ENCODE results near the gene DPP3. TPM values are rescaled to one million over a fixed set of nuclear protein-coding genes. Genes with fewer than 3 reads are reported as not detected.

Gene DPP3
- polyA plus RNA-seq, 2 of the 4 experiments (the other 2 are of a cell fraction), result 52.2 to 70.5 TPM

GRCh38 chr11:66529069-66529468 lies 48.8 kb downstream of the DPP3 start:
- 87% methylated on average over 9 of the region's 10 CpGs for WGBS (ENCODE audit: missing lambda C conversion rate)
- Histone ChIP-seq H3K9me3 (no peaks in the 10 kb centered on the region), H3K4me3 (no peak overlapping the region), H3K4me2 (no peak overlapping the region), H3K4me1 (no peaks in the 10 kb centered on the region), H3K27ac (no peak overlapping the region)
- FAIRE-seq (no peak), DNase-seq (ENCODE audit: low read depth in 1 of 2, low spot score in 1 of 2) (no peak), ATAC-seq (no peak; a peak in 1 of 6 replicates)
- ChIA-PET CTCF (interaction anchor here (1.4 kb wide), 1 partner anchor 14 kb away, joined by 4 read pairs; no protein-coding TSS in a partner anchor), POLR2A (no interaction called here)
- TF ChIP-seq MAZ (IDR thresholded peaks at IDR 0.05; ENCODE audit: borderline replicate concordance, low read depth, low read length) (no peak), HES2 (IDR thresholded peaks at IDR 0.05) (no peak), POLR2AphosphoS2 (conservative IDR thresholded peaks at IDR 0.05; ENCODE audit: low read length) (no peak), HOXB13 (CRISPR knock-in tag; IDR thresholded peaks at IDR 0.05; ENCODE audit: low read depth) (no peak), RCOR1 (IDR thresholded peaks at IDR 0.05; ENCODE audit: low read depth, low read length) (no peak)

DNA sequence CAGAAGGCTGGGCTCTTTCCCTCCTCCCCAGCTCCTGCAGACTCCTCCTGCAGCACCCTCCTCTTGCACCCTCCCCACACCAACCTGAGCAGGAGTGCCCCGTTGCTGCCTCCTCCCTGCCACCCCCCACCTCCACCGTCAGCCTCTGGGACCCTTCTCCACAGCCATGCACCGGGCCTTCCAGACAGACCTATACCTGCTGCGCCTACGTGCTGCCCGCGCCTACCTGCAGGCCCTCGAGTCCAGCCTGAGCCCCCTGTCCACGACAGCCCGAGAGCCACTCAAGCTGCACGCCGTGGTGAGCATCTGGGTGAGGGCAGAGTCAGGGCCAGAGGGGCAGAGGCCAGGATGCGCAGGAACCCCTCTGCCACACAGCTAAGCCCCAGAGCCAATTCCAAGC lies 49.4 kb downstream of the DPP3 start:
- Histone ChIP-seq H3K27ac (no peak overlapping the region), H3K4me3 (no peak overlapping the region), H3K9me3 (no peaks in the 10 kb centered on the region), H3K4me2 (no peak overlapping the region), H3K4me1 (no peaks in the 10 kb centered on the region)
- POLR2A ChIA-PET, result interaction anchor here (1.1 kb wide), 1 partner anchor 17 kb away, joined by 3 read pairs; the partner anchor contains the start of genes ACTN3 and ZDHHC24
- no peak for DNase-seq (ENCODE audit: low read depth in 1 of 2, low spot score in 1 of 2)
- CTCF ChIA-PET, result interaction anchor here (0.9 to 1.4 kb wide), 4 partner anchors 13 to 63 kb away, joined by 4 to 5 read pairs (median 4); partner anchors contain the start of genes CCDC87 and CCS
- WGBS (ENCODE audit: missing lambda C conversion rate), result 91% methylated on average over 8 of the region's 13 CpGs
- no peak for FAIRE-seq
- TF ChIP-seq MAX (IDR thresholded peaks at IDR 0.05), result no peak
- TF ChIP-seq, protein P1, sequence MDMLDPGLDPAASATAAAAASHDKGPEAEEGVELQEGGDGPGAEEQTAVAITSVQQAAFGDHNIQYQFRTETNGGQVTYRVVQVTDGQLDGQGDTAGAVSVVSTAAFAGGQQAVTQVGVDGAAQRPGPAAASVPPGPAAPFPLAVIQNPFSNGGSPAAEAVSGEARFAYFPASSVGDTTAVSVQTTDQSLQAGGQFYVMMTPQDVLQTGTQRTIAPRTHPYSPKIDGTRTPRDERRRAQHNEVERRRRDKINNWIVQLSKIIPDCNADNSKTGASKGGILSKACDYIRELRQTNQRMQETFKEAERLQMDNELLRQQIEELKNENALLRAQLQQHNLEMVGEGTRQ (IDR thresholded peaks at IDR 0.05), result no peak
- TF ChIP-seq ZNF302 (CRISPR knock-in tag; IDR thresholded peaks at IDR 0.05), result no peak
- TF ChIP-seq CHD2 (IDR thresholded peaks at IDR 0.05; ENCODE audit: low read length, partially characterized antibody), result no peak
- TF ChIP-seq EP300 (IDR thresholded peaks at IDR 0.05), result no peak
- TF ChIP-seq HOXA7 (CRISPR knock-in tag; IDR thresholded peaks at IDR 0.05), result no peak
- TF ChIP-seq, protein P2, sequence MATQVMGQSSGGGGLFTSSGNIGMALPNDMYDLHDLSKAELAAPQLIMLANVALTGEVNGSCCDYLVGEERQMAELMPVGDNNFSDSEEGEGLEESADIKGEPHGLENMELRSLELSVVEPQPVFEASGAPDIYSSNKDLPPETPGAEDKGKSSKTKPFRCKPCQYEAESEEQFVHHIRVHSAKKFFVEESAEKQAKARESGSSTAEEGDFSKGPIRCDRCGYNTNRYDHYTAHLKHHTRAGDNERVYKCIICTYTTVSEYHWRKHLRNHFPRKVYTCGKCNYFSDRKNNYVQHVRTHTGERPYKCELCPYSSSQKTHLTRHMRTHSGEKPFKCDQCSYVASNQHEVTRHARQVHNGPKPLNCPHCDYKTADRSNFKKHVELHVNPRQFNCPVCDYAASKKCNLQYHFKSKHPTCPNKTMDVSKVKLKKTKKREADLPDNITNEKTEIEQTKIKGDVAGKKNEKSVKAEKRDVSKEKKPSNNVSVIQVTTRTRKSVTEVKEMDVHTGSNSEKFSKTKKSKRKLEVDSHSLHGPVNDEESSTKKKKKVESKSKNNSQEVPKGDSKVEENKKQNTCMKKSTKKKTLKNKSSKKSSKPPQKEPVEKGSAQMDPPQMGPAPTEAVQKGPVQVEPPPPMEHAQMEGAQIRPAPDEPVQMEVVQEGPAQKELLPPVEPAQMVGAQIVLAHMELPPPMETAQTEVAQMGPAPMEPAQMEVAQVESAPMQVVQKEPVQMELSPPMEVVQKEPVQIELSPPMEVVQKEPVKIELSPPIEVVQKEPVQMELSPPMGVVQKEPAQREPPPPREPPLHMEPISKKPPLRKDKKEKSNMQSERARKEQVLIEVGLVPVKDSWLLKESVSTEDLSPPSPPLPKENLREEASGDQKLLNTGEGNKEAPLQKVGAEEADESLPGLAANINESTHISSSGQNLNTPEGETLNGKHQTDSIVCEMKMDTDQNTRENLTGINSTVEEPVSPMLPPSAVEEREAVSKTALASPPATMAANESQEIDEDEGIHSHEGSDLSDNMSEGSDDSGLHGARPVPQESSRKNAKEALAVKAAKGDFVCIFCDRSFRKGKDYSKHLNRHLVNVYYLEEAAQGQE (IDR thresholded peaks at IDR 0.05), result no peak
- TF ChIP-seq POLR2AphosphoS2 (conservative IDR thresholded peaks at IDR 0.05; ENCODE audit: low read length), result no peak
- TF ChIP-seq TP53 (CRISPR knock-in tag; IDR thresholded peaks at IDR 0.05), result no peak
- no peak for TF ChIP-seq ZC3H11A (IDR thresholded peaks at IDR 0.05)
- TF ChIP-seq ELK1 (IDR thresholded peaks at IDR 0.05; ENCODE audit: low read depth, low read length), result no peak
- no peak for TF ChIP-seq FOSB (CRISPR knock-in tag; IDR thresholded peaks at IDR 0.05)
- TF ChIP-seq CEBPB (IDR thresholded peaks at IDR 0.05), result no peak
- TF ChIP-seq EHF (CRISPR knock-in tag; IDR thresholded peaks at IDR 0.05), result no peak
- TF ChIP-seq RCOR1 (IDR thresholded peaks at IDR 0.05; ENCODE audit: low read depth, low read length), result no peak
- no peak for TF ChIP-seq NPAS2 (CRISPR knock-in tag; IDR thresholded peaks at IDR 0.05; ENCODE audit: borderline replicate concordance)
- TF ChIP-seq SMC3 (IDR thresholded peaks at IDR 0.05), result no peak
- TF ChIP-seq TFCP2L1 (CRISPR knock-in tag; IDR thresholded peaks at IDR 0.05), result no peak
- no peak for TF ChIP-seq HEYL (CRISPR knock-in tag; IDR thresholded peaks at IDR 0.05)
- TF ChIP-seq, protein P3, sequence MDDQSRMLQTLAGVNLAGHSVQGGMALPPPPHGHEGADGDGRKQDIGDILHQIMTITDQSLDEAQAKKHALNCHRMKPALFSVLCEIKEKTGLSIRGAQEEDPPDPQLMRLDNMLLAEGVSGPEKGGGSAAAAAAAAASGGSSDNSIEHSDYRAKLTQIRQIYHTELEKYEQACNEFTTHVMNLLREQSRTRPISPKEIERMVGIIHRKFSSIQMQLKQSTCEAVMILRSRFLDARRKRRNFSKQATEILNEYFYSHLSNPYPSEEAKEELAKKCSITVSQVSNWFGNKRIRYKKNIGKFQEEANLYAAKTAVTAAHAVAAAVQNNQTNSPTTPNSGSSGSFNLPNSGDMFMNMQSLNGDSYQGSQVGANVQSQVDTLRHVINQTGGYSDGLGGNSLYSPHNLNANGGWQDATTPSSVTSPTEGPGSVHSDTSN (IDR thresholded peaks at IDR 0.05), result no peak
- no peak; a peak in 3 of 6 replicates for ATAC-seq

Data from A549 (cell line).